HepG2 (cell line): ENCODE results near the gene TEKT5. TPM values are rescaled to one million over a fixed set of nuclear protein-coding genes. Genes with fewer than 3 reads are reported as not detected.

ENCODE experiments used
- CTCF ChIP-seq: sonication (generic); formaldehyde crosslinking; IDR thresholded peaks from 2 replicates; pipeline ENCODE4 v1.5.0; 2020; ENCODE audit warnings: mild to moderate bottlenecking, missing genetic modification reagents, moderate library complexity
- GPN1 ChIP-seq: sonication (generic); formaldehyde crosslinking; IDR thresholded peaks from 2 replicates; pipeline ENCODE4 v1.5.1; 2020; ENCODE audit warnings: missing genetic modification reagents, borderline replicate concordance
- HOXA3 ChIP-seq: sonication (generic); formaldehyde crosslinking; IDR thresholded peaks from 2 replicates; pipeline ENCODE4 v1.5.0; 2020; ENCODE audit warnings: missing genetic modification reagents
- MLLT10 ChIP-seq: sonication (generic); formaldehyde crosslinking; IDR thresholded peaks from 2 replicates; pipeline ENCODE4 v1.4.0; 2020; ENCODE audit warnings: missing genetic modification reagents
- MTF2 ChIP-seq: sonication (generic); formaldehyde crosslinking; IDR thresholded peaks from 2 replicates; pipeline ENCODE4 v1.5.0; 2020; ENCODE audit warnings: missing genetic modification reagents, borderline replicate concordance
- NCOR1 ChIP-seq: fragments of 200-600 bp; sonication (generic); IDR thresholded peaks from 2 replicates; pipeline ENCODE4 v1.7.0; 2017; ENCODE audit warnings: antibody characterized with exemption, low read length, borderline replicate concordance
- NR2F2 ChIP-seq: IDR thresholded peaks from 2 replicates; pipeline ENCODE4 v1.6.1; 2012; ENCODE audit warnings: low read depth, inconsistent platforms, borderline replicate concordance
- NR3C1 ChIP-seq: sonication (generic); formaldehyde crosslinking; IDR thresholded peaks from 2 replicates; pipeline ENCODE4 v1.4.0; 2020; ENCODE audit warnings: missing genetic modification reagents
- PHB2 ChIP-seq: fragments of 450-650 bp; IDR thresholded peaks from 2 replicates; pipeline ENCODE4 v1.6.1; 2018; ENCODE audit not compliant: partially characterized antibody
- PPARG ChIP-seq: conservative IDR thresholded peaks from 2 replicates; pipeline ENCODE4 v1.6.1; 2016; ENCODE audit warnings: missing biosample characterization, missing genetic modification reagents
- SIN3B ChIP-seq: fragments of 150-350 bp; IDR thresholded peaks from 2 replicates; pipeline ENCODE4 v1.6.1; 2014; ENCODE audit warnings: low read length
- SNAPC5 ChIP-seq: sonication (generic); formaldehyde crosslinking; IDR thresholded peaks from 2 replicates; pipeline ENCODE4 v1.8.1; 2023; ENCODE audit warnings: mild to moderate bottlenecking, missing genetic modification reagents, borderline replicate concordance
- SP5 ChIP-seq: IDR thresholded peaks from 2 replicates; pipeline ENCODE4 v1.6.1; 2016; ENCODE audit warnings: low read depth, borderline replicate concordance
- SRY ChIP-seq: sonication (generic); formaldehyde crosslinking; IDR thresholded peaks from 2 replicates; pipeline ENCODE4 v1.8.0; 2022; ENCODE audit warnings: mild to moderate bottlenecking, missing genetic modification reagents
- TIGD3 ChIP-seq: sonication (generic); formaldehyde crosslinking; IDR thresholded peaks from 2 replicates; pipeline ENCODE4 v1.5.1; 2020; ENCODE audit warnings: mild to moderate bottlenecking, missing genetic modification reagents, borderline replicate concordance
- ZBTB26 ChIP-seq: IDR thresholded peaks from 2 replicates; pipeline ENCODE4 v1.6.1; 2016; ENCODE audit warnings: missing compliant biosample characterization, missing genetic modification reagents, borderline replicate concordance
- ZEB1 ChIP-seq: IDR thresholded peaks from 2 replicates; pipeline ENCODE4 v1.6.1; 2012; ENCODE audit warnings: mild to moderate bottlenecking, low read depth, inconsistent platforms; ENCODE audit not compliant: insufficient replicate concordance
- ZFX ChIP-seq: sonication (generic); formaldehyde crosslinking; IDR thresholded peaks from 2 replicates; pipeline ENCODE4 v1.4.0; 2020; ENCODE audit warnings: mild to moderate bottlenecking, low read depth, missing genetic modification reagents, moderate library complexity
- ZGPAT ChIP-seq: IDR thresholded peaks from 2 replicates; pipeline ENCODE4 v1.6.1; 2016; ENCODE audit warnings: mild to moderate bottlenecking
- ZNF230 ChIP-seq: sonication (generic); formaldehyde crosslinking; IDR thresholded peaks from 2 replicates; pipeline ENCODE4 v1.4.0; 2020; ENCODE audit warnings: mild to moderate bottlenecking, missing genetic modification reagents
- ZNF431 ChIP-seq: sonication (generic); formaldehyde crosslinking; IDR thresholded peaks from 2 replicates; pipeline ENCODE4 v1.9.0; 2022; ENCODE audit warnings: missing genetic modification reagents, low read depth, mild to moderate bottlenecking, borderline replicate concordance
- ZNF547 ChIP-seq: sonication (generic); formaldehyde crosslinking; IDR thresholded peaks from 2 replicates; pipeline ENCODE4 v1.5.1; 2020; ENCODE audit warnings: mild to moderate bottlenecking, missing genetic modification reagents
- ZNF605 ChIP-seq: sonication (generic); formaldehyde crosslinking; IDR thresholded peaks from 2 replicates; pipeline ENCODE4 v1.8.0; 2022; ENCODE audit warnings: mild to moderate bottlenecking, missing genetic modification reagents
- ZSCAN31 ChIP-seq: sonication (generic); formaldehyde crosslinking; IDR thresholded peaks from 2 replicates; pipeline ENCODE4 v1.5.0; 2020; ENCODE audit warnings: low read depth, mild to moderate bottlenecking, missing genetic modification reagents
- polyA plus RNA-seq, 8 experiments: library from polyadenylated mRNA; depleted of rRNA in 3 of 8; stranded (reverse) in 7 of 8; unstranded in 1 of 8; fragments of >200 nt; fragmentation: Illumina TruSeq in 4 of 8; extraction: Trizol in 4 of 8; gene quantifications; 2 replicates each; pipeline versions ENCODE4 v1.2.1 to v1.2.3, GENCODE V29; 2011 to 2016; ENCODE audit warnings: low read depth in 4 of 8, missing spikeins in 1 of 8, mixed read lengths in 1 of 8; ENCODE audit not compliant: insufficient read depth in 1 of 8
- total RNA-seq, 5 experiments: library from RNA; depleted of rRNA; stranded (reverse); fragments of >200 nt; fragmentation: Illumina TruSeq; extraction: Trizol; gene quantifications; 2 replicates each; pipeline ENCODE4 v1.2.3, GENCODE V29; 2016; ENCODE audit warnings: low read depth in 1 of 5

Gene TEKT5
- total and polyA plus RNA-seq, 2 of the 13 experiments (the other 11 are each of a cell fraction or from before 2014, with no cell fraction given), result 0.16 TPM; not detected in 1

- TF ChIP-seq HOXA3 (CRISPR knock-in tag) (peak; percentile 23; the same call in 1 of the 2 replicates), ZSCAN31 (CRISPR knock-in tag) (peak; percentile 74; the same call in 1 of the 2 replicates), MLLT10 (no peak), CTCF (CRISPR knock-in tag) (peak; percentile 61), ZGPAT (CRISPR knock-in tag) (peak; percentile 78; the same call in 1 of the 2 replicates), PPARG (CRISPR knock-in tag) (peak; percentile 34; the same call in 1 of the 2 replicates), ZEB1 (peak; percentile 30), SRY (CRISPR knock-in tag) (peak; percentile 74; the same call in 1 of the 2 replicates), ZBTB26 (CRISPR knock-in tag) (peak; percentile 75), ZNF230 (CRISPR knock-in tag) (peak; percentile 91; the same call in 1 of the 2 replicates), ZFX (CRISPR knock-in tag) (peak; percentile 90), ZNF547 (CRISPR knock-in tag) (0 out of 2 replicates have a peak, but pooled peaks have one; percentile 40), TIGD3 (CRISPR knock-in tag) (no peak), SNAPC5 (peak; percentile 45; the same call in 1 of the 2 replicates), MTF2 (CRISPR knock-in tag) (peak; percentile 97; the same call in 1 of the 2 replicates), NCOR1 (peak; percentile 55; the same call in 1 of the 2 replicates), SP5 (peak; percentile 96), NR2F2 (peak; percentile 16), GPN1 (CRISPR knock-in tag) (no peak), SIN3B (no peak), ZNF605 (CRISPR knock-in tag) (peak; percentile 96), ZNF431 (no peak; the same call in 1 of the 2 replicates), PHB2 (no peak), NR3C1 (CRISPR knock-in tag) (no peak)
These were observed 77.7 kb downstream of the TEKT5 start (continued) for GRCh38 chr16:10616756-10617640.
